Keratinocyte (primary cell): ENCODE data around the gene BPIFA3. TPM values are rescaled to one million over a fixed set of nuclear protein-coding genes. Genes with fewer than 3 reads are reported as not detected.

Experiments
- DNase-seq: peaks from one replicate; pipeline ENCODE4 v3.0.0-alpha.2; 2011; ENCODE audit warnings: low read depth, missing footprints, low spot score
- FAIRE-seq: peaks from 2 replicates; lab custom pipeline; 2011; peaks lifted over from hg19 to GRCh38; lab: Jason Lieb, UNC
- H2AFZ ChIP-seq: 2 replicates; pipeline ENCODE4 v1.6.0; 2012; ENCODE audit warnings: low read length, control low read depth, inconsistent platforms; ENCODE audit not compliant: control insufficient read depth
- H3K27ac ChIP-seq: 2 replicates; pipeline ENCODE4 v1.5.1; 2011; ENCODE audit warnings: low read length; ENCODE audit not compliant: control insufficient read depth, insufficient read depth
- H3K27me3 ChIP-seq: 3 replicates; pipeline ENCODE4 v1.6.0; 2011; ENCODE audit warnings: low read length; ENCODE audit not compliant: control insufficient read depth, insufficient read depth; ENCODE audit errors: extremely low read depth
- H3K36me3 ChIP-seq, 2 experiments: 2 replicates in 1 of 2; 3 replicates in 1 of 2; pipeline ENCODE4 v1.5.1; 2011; ENCODE audit warnings: low read length in 2 of 2, mild to moderate bottlenecking in 1 of 2; ENCODE audit not compliant: control insufficient read depth in 2 of 2, insufficient read depth in 2 of 2; ENCODE audit errors: extremely low read depth in 1 of 2
- H3K4me1 ChIP-seq: 3 replicates; pipeline ENCODE4 v1.5.1; 2011; ENCODE audit warnings: low read length; ENCODE audit not compliant: control insufficient read depth, insufficient read depth; ENCODE audit errors: extremely low read depth
- H3K4me2 ChIP-seq: 3 replicates; pipeline ENCODE4 v1.6.0; 2011; ENCODE audit warnings: low read depth, low read length; ENCODE audit not compliant: control insufficient read depth, insufficient read depth; ENCODE audit errors: extremely low read depth
- H3K4me3 ChIP-seq, 3 experiments: fragments of 200-600 bp in 1 of 3; sonication (generic) in 1 of 3; 2 replicates in 2 of 3; 3 replicates in 1 of 3; pipeline ENCODE4 v1.5.1; 2011 to 2016; ENCODE audit warnings: low read length in 3 of 3, mild to moderate bottlenecking in 3 of 3, control low read depth in 2 of 3, inconsistent platforms in 1 of 3, low read depth in 1 of 3, mixed read lengths in 1 of 3, mixed run types in 1 of 3, moderate library complexity in 1 of 3; ENCODE audit not compliant: control insufficient read depth in 2 of 3, insufficient read depth in 2 of 3; ENCODE audit errors: extremely low read depth in 1 of 3
- H3K79me2 ChIP-seq: 2 replicates; pipeline ENCODE4 v1.6.0; 2012; ENCODE audit warnings: low read length; ENCODE audit not compliant: control insufficient read depth, insufficient read depth
- H3K9ac ChIP-seq: 3 replicates; pipeline ENCODE4 v1.6.0; 2011; ENCODE audit warnings: low read length; ENCODE audit not compliant: control insufficient read depth, insufficient read depth; ENCODE audit errors: extremely low read depth
- H3K9me1 ChIP-seq: 3 replicates; pipeline ENCODE4 v1.6.0; 2011; ENCODE audit warnings: low read length; ENCODE audit not compliant: control insufficient read depth, insufficient read depth; ENCODE audit errors: extremely low read depth
- H3K9me3 ChIP-seq: 2 replicates; pipeline ENCODE4 v1.5.1; 2012; ENCODE audit warnings: low read depth, low read length; ENCODE audit not compliant: control insufficient read depth
- H4K20me1 ChIP-seq: 3 replicates; pipeline ENCODE4 v1.6.0; 2011; ENCODE audit warnings: low read length; ENCODE audit not compliant: control insufficient read depth, insufficient read depth; ENCODE audit errors: extremely low read depth
- CTCF ChIP-seq, 3 experiments: IDR thresholded peaks in 1 of 3; conservative IDR thresholded peaks in 1 of 3; optimal IDR thresholded peaks in 1 of 3; 2 replicates in 2 of 3; 3 replicates in 1 of 3; pipeline versions ENCODE3 to v1.5.1; 2011; ENCODE audit warnings: low read length in 3 of 3, mild to moderate bottlenecking in 3 of 3, moderate library complexity in 2 of 3, control low read depth in 1 of 3, inconsistent platforms in 1 of 3; ENCODE audit not compliant: insufficient read depth in 2 of 3; ENCODE audit errors: extremely low read depth in 1 of 3
- EZH2 ChIP-seq: IDR thresholded peaks from one replicate; pipeline ENCODE4 v1.6.1; 2012; ENCODE audit warnings: inconsistent platforms, mild to moderate bottlenecking, low read length, moderate library complexity
- dilution Hi-C: fragments of 300-500 bp; cut with MboI; formaldehyde crosslinking; loops from one replicate; pipeline ENCODE4 v1.7.0; 2020; ENCODE audit warnings: low sequenced_read_pairs; ENCODE audit not compliant: extremely low pct_ligation_motif_present
- polyA plus RNA-seq, 5 experiments: library from polyadenylated mRNA; depleted of rRNA in 3 of 5; stranded (reverse) in 3 of 5; stranded (forward) in 1 of 5; unstranded in 1 of 5; fragments of >200 nt; gene quantifications; 1 replicate in 1 of 5; 2 replicates in 3 of 5; 3 replicates in 1 of 5; pipeline versions ENCODE4 v1.2.1 to v1.2.3, GENCODE V29; 2011 to 2012; ENCODE audit warnings: missing spikeins in 2 of 5, low read depth in 1 of 5, low replicate concordance in 1 of 5

The BPIFA3 gene
- polyA plus RNA-seq, 1 donor (not counting 4 experiments of a cell fraction or from before 2014, with no cell fraction given) = not detected

- FAIRE-seq = no peak
- Histone ChIP-seq H3K9me3 (no peaks in the 10 kb centered on the region), H3K4me2 (no peak overlapping the region), H3K27ac (no peak overlapping the region), H3K4me1 (no peaks in the 10 kb centered on the region), H3K4me3 (no peak overlapping the region), H3K9ac (no peak overlapping the region), H2AFZ (no peak overlapping the region), H3K79me2 (no peaks in the 10 kb centered on the region), H3K36me3 (no peaks in the 10 kb centered on the region), H4K20me1 (no peaks in the 10 kb centered on the region), H3K27me3 (peaks cover 4% of the 10 kb centered on the region), H3K9me1 (no peaks in the 10 kb centered on the region)
- peak; percentile 74 to 87 (median 78) for TF ChIP-seq CTCF (optimal IDR thresholded peaks at IDR 0.05 in 1 of 3, IDR thresholded peaks at IDR 0.05 in 1 of 3, conservative IDR thresholded peaks at IDR 0.05 in 1 of 3; ENCODE audit: extremely low read depth in 1 of 3, insufficient read depth in 2 of 3, low read length in 3 of 3)
- no peak for TF ChIP-seq EZH2
- dilution Hi-C loops = no loop called here
- DNase-seq = no peak
These were observed 45.5 kb downstream of the BPIFA3 start for GRCh38 chr20:33262658-33263065.

- dilution Hi-C loops = no loop called here
- FAIRE-seq (no peak), DNase-seq (no peak)
- Histone ChIP-seq H2AFZ (no peak overlapping the region), H3K9me3 (no peaks in the 10 kb centered on the region), H4K20me1 (no peaks in the 10 kb centered on the region), H3K4me3 (no peak overlapping the region), H3K79me2 (no peaks in the 10 kb centered on the region), H3K9ac (no peak overlapping the region), H3K27ac (no peak overlapping the region), H3K4me1 (no peaks in the 10 kb centered on the region), H3K36me3 (no peaks in the 10 kb centered on the region), H3K9me1 (no peaks in the 10 kb centered on the region), H3K27me3 (peaks cover 4% of the 10 kb centered on the region), H3K4me2 (no peak overlapping the region)
- TF ChIP-seq EZH2 (no peak), CTCF (optimal IDR thresholded peaks at IDR 0.05 in 1 of 3, IDR thresholded peaks at IDR 0.05 in 1 of 3, conservative IDR thresholded peaks at IDR 0.05 in 1 of 3; ENCODE audit: extremely low read depth in 1 of 3, insufficient read depth in 2 of 3, low read length in 3 of 3) (no peak)
These were observed 46.6 kb downstream of the BPIFA3 start for GRCh38 chr20:33263784-33264183.
